Smooth muscle cell (in vitro differentiated cells): ENCODE data around the gene MKI67. TPM values are rescaled to one million over a fixed set of nuclear protein-coding genes. Genes with fewer than 3 reads are reported as not detected.

Experiments
- DNase-seq: peaks from one replicate; lab custom pipeline; 2025; ENCODE audit not compliant: unreplicated experiment; lab: John Stamatoyannopoulos, UW
- H2AFZ ChIP-seq: fragments of 200-600 bp; sonication (generic); 2 replicates; pipeline ENCODE4 v1.6.0; 2016; ENCODE audit warnings: antibody characterized with exemption, low read depth, mild to moderate bottlenecking
- H3F3A ChIP-seq: fragments of 200-600 bp; sonication (generic); 2 replicates; pipeline ENCODE4 v1.6.0; 2017; ENCODE audit warnings: antibody characterized with exemption, low read depth
- H3K27ac ChIP-seq: fragments of 200-600 bp; sonication (generic); 2 replicates; pipeline ENCODE4 v1.5.1; 2016; ENCODE audit warnings: low read depth, mild to moderate bottlenecking
- H3K27me3 ChIP-seq: fragments of 200-600 bp; sonication (generic); 2 replicates; pipeline ENCODE4 v1.6.1; 2016; ENCODE audit warnings: low read depth, mild to moderate bottlenecking
- H3K36me3 ChIP-seq: fragments of 200-600 bp; sonication (generic); 2 replicates; pipeline ENCODE4 v1.5.1; 2016; ENCODE audit warnings: low read depth
- H3K4me1 ChIP-seq: fragments of 200-600 bp; sonication (generic); 2 replicates; pipeline ENCODE4 v1.5.1; 2016; ENCODE audit warnings: low read depth
- H3K4me2 ChIP-seq: fragments of 200-600 bp; sonication (generic); 2 replicates; pipeline ENCODE4 v1.6.0; 2016; ENCODE audit warnings: mild to moderate bottlenecking
- H3K4me3 ChIP-seq: fragments of 200-600 bp; sonication (generic); 2 replicates; pipeline ENCODE4 v1.5.1; 2016; ENCODE audit warnings: mild to moderate bottlenecking
- H3K79me2 ChIP-seq: fragments of 200-600 bp; sonication (generic); 2 replicates; pipeline ENCODE4 v1.6.0; 2016; ENCODE audit warnings: low read depth, mild to moderate bottlenecking
- H3K9ac ChIP-seq: fragments of 200-600 bp; sonication (generic); 2 replicates; pipeline ENCODE4 v1.6.0; 2016; ENCODE audit warnings: low read depth
- H3K9me3 ChIP-seq: fragments of 200-600 bp; sonication (generic); replicated peaks from 2 replicates; pipeline ENCODE4 v1.5.1; 2016; ENCODE audit warnings: low read depth
- H4K20me1 ChIP-seq: fragments of 200-600 bp; sonication (generic); 2 replicates; pipeline ENCODE4 v1.6.0; 2016; ENCODE audit warnings: low read depth
- WGBS: methylation state at CpG from one replicate; pipeline ENCODE4 v1.1.7; 2016; ENCODE audit warnings: low lambda C conversion rate; 5-methylcytosine and 5-hydroxymethylcytosine counted together
- polyA plus RNA-seq: library from polyadenylated mRNA; unstranded; fragments of >200 nt; fragmentation: Nextera tagmentation; extraction: Ambion mirVana; gene quantifications from 2 replicates; pipeline ENCODE4 v1.2.1, GENCODE V29; 2016
- total RNA-seq: library from RNA; depleted of rRNA; stranded (reverse); fragments of >200 nt; gene quantifications from 2 replicates; pipeline ENCODE4 v1.2.3, GENCODE V29; 2014
- TF ChIP-seq, protein P1 (sequence below): fragments of 200-600 bp; sonication (generic); IDR thresholded peaks from 2 replicates; pipeline ENCODE4 v1.5.1; 2017; ENCODE audit warnings: borderline replicate concordance, mild to moderate bottlenecking, antibody characterized with exemption; ENCODE audit not compliant: insufficient read depth, poor library complexity, severe bottlenecking

MKI67 gene
- total and polyA plus RNA-seq, 2 experiments from 2014 or later = 7.9 to 10.8 TPM

DNA sequence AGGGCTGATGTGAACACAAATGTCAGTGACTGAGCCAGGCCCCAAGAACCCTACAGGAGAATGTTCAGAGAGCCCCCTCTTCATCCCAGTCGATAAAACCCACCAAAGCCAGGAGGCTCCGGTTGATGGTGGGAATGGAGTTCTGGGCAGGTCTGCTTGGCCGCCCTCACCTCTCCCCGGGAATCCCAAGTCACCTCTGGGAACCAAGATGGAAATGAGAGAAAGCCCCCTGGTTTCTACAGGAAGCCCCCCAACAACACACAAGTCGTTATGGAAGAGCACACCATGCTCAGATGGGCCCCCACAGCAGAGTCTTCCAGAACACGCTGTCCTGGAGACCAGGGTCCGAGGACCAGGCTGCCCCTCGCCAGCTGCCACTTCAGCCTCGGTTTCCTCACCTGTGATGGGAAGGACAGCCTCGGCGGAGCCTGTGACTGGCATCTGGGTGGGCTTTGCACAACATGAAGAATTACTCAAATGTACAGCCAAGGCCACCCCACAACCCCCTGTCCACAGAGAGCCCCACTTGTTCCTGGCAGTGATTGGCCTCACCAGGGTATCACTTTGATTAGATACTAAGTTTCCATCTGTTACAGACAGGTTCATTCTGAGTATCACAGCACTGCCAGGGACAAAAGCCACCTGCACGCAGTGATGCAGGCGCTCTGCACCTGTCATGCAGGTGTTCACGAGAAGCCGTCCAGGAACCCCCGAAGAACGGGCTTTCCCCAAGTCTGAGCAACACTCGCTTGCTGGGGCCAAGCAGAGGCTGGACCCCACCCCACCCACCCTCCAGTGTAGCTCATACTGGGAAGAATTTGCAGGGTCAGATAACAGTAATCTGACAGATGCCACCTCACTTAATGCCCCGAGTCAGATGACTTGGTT lies 57.6 kb downstream of the MKI67 start:
- DNase-seq = no peak
- H3K27ac ChIP-seq = no peak overlapping the region
- no peak overlapping the region for H3K9ac ChIP-seq
- no peak overlapping the region for H3K4me2 ChIP-seq
- H2AFZ ChIP-seq = no peak overlapping the region
- 89% methylated on average over 19 of the region's 19 CpGs for WGBS
- no peaks in the 10 kb centered on the region for H3F3A ChIP-seq
- H3K36me3 ChIP-seq = peaks cover 6% of the 10 kb centered on the region
- no peaks in the 10 kb centered on the region for H4K20me1 ChIP-seq
- peaks cover 9% of the 10 kb centered on the region for H3K4me1 ChIP-seq
- no peaks in the 10 kb centered on the region for H3K9me3 ChIP-seq
- H3K79me2 ChIP-seq = no peaks in the 10 kb centered on the region
- H3K4me3 ChIP-seq = no peak overlapping the region
- TF ChIP-seq, protein P1, sequence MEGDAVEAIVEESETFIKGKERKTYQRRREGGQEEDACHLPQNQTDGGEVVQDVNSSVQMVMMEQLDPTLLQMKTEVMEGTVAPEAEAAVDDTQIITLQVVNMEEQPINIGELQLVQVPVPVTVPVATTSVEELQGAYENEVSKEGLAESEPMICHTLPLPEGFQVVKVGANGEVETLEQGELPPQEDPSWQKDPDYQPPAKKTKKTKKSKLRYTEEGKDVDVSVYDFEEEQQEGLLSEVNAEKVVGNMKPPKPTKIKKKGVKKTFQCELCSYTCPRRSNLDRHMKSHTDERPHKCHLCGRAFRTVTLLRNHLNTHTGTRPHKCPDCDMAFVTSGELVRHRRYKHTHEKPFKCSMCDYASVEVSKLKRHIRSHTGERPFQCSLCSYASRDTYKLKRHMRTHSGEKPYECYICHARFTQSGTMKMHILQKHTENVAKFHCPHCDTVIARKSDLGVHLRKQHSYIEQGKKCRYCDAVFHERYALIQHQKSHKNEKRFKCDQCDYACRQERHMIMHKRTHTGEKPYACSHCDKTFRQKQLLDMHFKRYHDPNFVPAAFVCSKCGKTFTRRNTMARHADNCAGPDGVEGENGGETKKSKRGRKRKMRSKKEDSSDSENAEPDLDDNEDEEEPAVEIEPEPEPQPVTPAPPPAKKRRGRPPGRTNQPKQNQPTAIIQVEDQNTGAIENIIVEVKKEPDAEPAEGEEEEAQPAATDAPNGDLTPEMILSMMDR = no peak
- H3K27me3 ChIP-seq = no peaks in the 10 kb centered on the region

- H3F3A ChIP-seq = peaks cover 5% of the 10 kb centered on the region
- peaks cover 17% of the 10 kb centered on the region for H3K4me1 ChIP-seq
- H3K4me2 ChIP-seq = no peak overlapping the region
- DNase-seq = no peak
- H4K20me1 ChIP-seq = no peaks in the 10 kb centered on the region
- H3K27ac ChIP-seq = no peak overlapping the region
- H2AFZ ChIP-seq = no peak overlapping the region
- 97% methylated on average over 25 of the region's 25 CpGs for WGBS
- TF ChIP-seq, protein P1 = no peak
- no peaks in the 10 kb centered on the region for H3K27me3 ChIP-seq
- no peak overlapping the region for H3K9ac ChIP-seq
- no peak overlapping the region for H3K4me3 ChIP-seq
- H3K9me3 ChIP-seq = no peaks in the 10 kb centered on the region
- no peaks in the 10 kb centered on the region for H3K79me2 ChIP-seq
- H3K36me3 ChIP-seq = peaks cover 2% of the 10 kb centered on the region
These were observed 58.4 kb downstream of the MKI67 start for GRCh38 chr10:128067691-128068397.

GRCh38 chr10:128066870-128067382 lies 59.3 kb downstream of the MKI67 start:
- TF ChIP-seq, protein P1 = no peak
- DNase-seq = no peak
- peaks cover 24% of the 10 kb centered on the region for H3K4me1 ChIP-seq

More at GRCh38 chr10:128066870-128067382, 59.3 kb downstream of the MKI67 start:
- no peak overlapping the region for H3K9ac ChIP-seq
- H4K20me1 ChIP-seq = no peaks in the 10 kb centered on the region
- H3K4me3 ChIP-seq = no peak overlapping the region
- H3K9me3 ChIP-seq = no peaks in the 10 kb centered on the region
- no peaks in the 10 kb centered on the region for H3K27me3 ChIP-seq
- no peak overlapping the region for H2AFZ ChIP-seq
- no peak overlapping the region for H3K27ac ChIP-seq
- H3K4me2 ChIP-seq = no peak overlapping the region
- H3F3A ChIP-seq = peaks cover 8% of the 10 kb centered on the region
- no peaks in the 10 kb centered on the region for H3K36me3 ChIP-seq
- H3K79me2 ChIP-seq = no peaks in the 10 kb centered on the region
- 89% methylated on average over 13 of the region's 13 CpGs for WGBS
